K562 (cell line): ENCODE results near the gene MARCHF9. TPM values are rescaled to one million over a fixed set of nuclear protein-coding genes. Genes with fewer than 3 reads are reported as not detected.
A peak's percentile ranks its signal among the peaks of the same experiment; 100 is the strongest.

ENCODE experiments used
- ATAC-seq: fragments of 200-7000 bp; cut with Tn5 transposase; 3 replicates; pipeline ENCODE4 v1.9.1; 2020; ENCODE audit warnings: moderate library complexity
- BruUV-seq: library from RNA; stranded (reverse); fragments of 400-500 nt; replicated peaks from 2 replicates; lab custom pipeline; 2021; lab: Mats Ljungman, UMichigan
- CTCF ChIA-PET: fragments of 300-600 bp; formaldehyde crosslinking; extraction: SDS; loops from one replicate; lab custom pipeline; 2021; ENCODE audit warnings: low intra/inter-chr PET ratio; lab: Yijun Ruan, JAX
- POLR2A ChIA-PET: fragments of 300-600, 350-650 bp; sonication (Branson Sonifier 250); formaldehyde crosslinking; extraction: SDS; loops from one replicate; lab custom pipeline; 2021; ENCODE audit warnings: antibody characterized with exemption, inconsistent platforms; lab: Yijun Ruan, JAX
- DNase-seq, 4 experiments: peaks; one replicate each; pipeline versions ENCODE4 v3.0.0 to v3.0.0-alpha.2; 2011 to 2018; ENCODE audit warnings: low spot score in 3 of 4, mixed read lengths in 3 of 4; ENCODE audit errors: extremely low read depth in 1 of 4
- FAIRE-seq: peaks from 2 replicates; lab custom pipeline; 2011; peaks lifted over from hg19 to GRCh38; lab: Jason Lieb, UNC
- H2AFZ ChIP-seq: 2 replicates; pipeline ENCODE4 v1.6.0; 2011; ENCODE audit warnings: low read depth, low read length, control low read depth, inconsistent platforms
- H3K27ac ChIP-seq: fragments of 200-600 bp; 3 replicates; pipeline ENCODE4 v1.8.0; 2011; ENCODE audit warnings: low read depth, mild to moderate bottlenecking, control low read depth, inconsistent platforms, low read length, moderate library complexity, mixed read lengths; ENCODE audit errors: extremely low read depth
- H3K27me3 ChIP-seq, 2 experiments: fragments of 300-600 bp in 1 of 2; 2 replicates in 1 of 2; 3 replicates in 1 of 2; pipeline versions ENCODE4 v1.6.0 to v1.8.0; 2011; ENCODE audit warnings: inconsistent platforms in 2 of 2, low read length in 2 of 2, mild to moderate bottlenecking in 1 of 2, mixed read lengths in 1 of 2, moderate library complexity in 1 of 2; ENCODE audit not compliant: control insufficient read depth in 2 of 2, insufficient read depth in 2 of 2
- H3K36me3 ChIP-seq: fragments of 300-600 bp; 3 replicates; pipeline ENCODE4 v1.8.0; 2011; ENCODE audit warnings: mild to moderate bottlenecking, low read length, inconsistent platforms; ENCODE audit not compliant: control insufficient read depth, insufficient read depth
- H3K4me1 ChIP-seq, 2 experiments: fragments of 200-600 bp in 1 of 2; replicated peaks in 1 of 2; 2 replicates in 1 of 2; 3 replicates in 1 of 2; pipeline versions ENCODE4 v1.5.1 to v1.8.0; 2011; ENCODE audit warnings: inconsistent platforms in 2 of 2, low read length in 2 of 2, mild to moderate bottlenecking in 1 of 2, mixed read lengths in 1 of 2, moderate library complexity in 1 of 2; ENCODE audit not compliant: control insufficient read depth in 2 of 2, insufficient read depth in 2 of 2
- H3K4me2 ChIP-seq: 2 replicates; pipeline ENCODE4 v1.6.1; 2011; ENCODE audit warnings: low read length, control low read depth, inconsistent platforms, mixed read lengths; ENCODE audit not compliant: insufficient read depth
- H3K4me3 ChIP-seq: fragments of 200-600 bp; sonication (generic), shearing (Covaris generic); 2 replicates; pipeline ENCODE4 v1.5.1; 2016; ENCODE audit warnings: control low read depth, inconsistent platforms
- H3K79me2 ChIP-seq: fragments of 200-600 bp; 3 replicates; pipeline ENCODE4 v1.8.0; 2011; ENCODE audit warnings: low read length, inconsistent platforms; ENCODE audit not compliant: control insufficient read depth, insufficient read depth
- H3K9ac ChIP-seq, 2 experiments: 2 replicates each; pipeline versions ENCODE4 v1.6.0 to v1.6.1; 2011; ENCODE audit warnings: low read depth in 2 of 2, low read length in 2 of 2, control low read depth in 1 of 2, inconsistent platforms in 1 of 2, mild to moderate bottlenecking in 1 of 2, mixed read lengths in 1 of 2; ENCODE audit not compliant: insufficient read depth in 1 of 2
- H3K9me1 ChIP-seq: one replicate; pipeline ENCODE4 v1.6.0; 2011; ENCODE audit warnings: inconsistent platforms, mild to moderate bottlenecking, low read length, moderate library complexity; ENCODE audit not compliant: control insufficient read depth, insufficient read depth
- H3K9me3 ChIP-seq: replicated peaks from 2 replicates; pipeline ENCODE4 v1.5.1; 2011; ENCODE audit warnings: low read depth, low read length, inconsistent platforms; ENCODE audit not compliant: control insufficient read depth, insufficient read depth
- H4K20me1 ChIP-seq: replicated peaks from 2 replicates; pipeline ENCODE4 v1.6.1; 2011; ENCODE audit warnings: low read length, inconsistent platforms, mixed read lengths; ENCODE audit not compliant: control insufficient read depth, insufficient read depth
- BCOR ChIP-seq: fragments of 450-650 bp; IDR thresholded peaks from 2 replicates; pipeline ENCODE4 v1.6.1; 2016
- ETS1 ChIP-seq: conservative IDR thresholded peaks from 2 replicates; pipeline ENCODE4 v1.6.1; 2011; ENCODE audit warnings: low read depth, mild to moderate bottlenecking, low read length; ENCODE audit not compliant: control insufficient read depth
- HDAC3 ChIP-seq: fragments of 450-650 bp; IDR thresholded peaks from 2 replicates; pipeline ENCODE4 v1.6.1; 2018; ENCODE audit warnings: borderline replicate concordance, mild to moderate bottlenecking, moderate library complexity; ENCODE audit not compliant: partially characterized antibody
- MXD1 ChIP-seq: fragments of 250-450 bp; sonication (Bioruptor Pico); IDR thresholded peaks from 2 replicates; pipeline ENCODE4 v1.8.0; 2021; ENCODE audit warnings: borderline replicate concordance, mild to moderate bottlenecking, moderate library complexity; ENCODE audit not compliant: poor library complexity, severe bottlenecking
- ZBTB12 ChIP-seq: fragments of 250-450 bp; sonication (Bioruptor Pico); IDR thresholded peaks from 2 replicates; pipeline ENCODE4 v1.4.0; 2020
- ZKSCAN3 ChIP-seq: fragments of 250-450 bp; sonication (Bioruptor Pico); IDR thresholded peaks from 2 replicates; pipeline ENCODE4 v1.4.0; 2020
- WGBS: fragments of 100-300 bp; shearing (Covaris generic); methylation state at CpG from one replicate; pipeline ENCODE4 v1.1.6; 2016; ENCODE audit warnings: low coverage, mixed read lengths; ENCODE audit not compliant: insufficient coverage; ENCODE audit errors: missing lambda C conversion rate; 5-methylcytosine and 5-hydroxymethylcytosine counted together
- in situ Hi-C: fragments of 300-500 bp; cut with MboI; formaldehyde crosslinking; loops from 4 replicates; pipeline ENCODE4 v1.15.0; 2018; ENCODE audit warnings: inconsistent platforms, mixed read lengths
- intact Hi-C: fragments of 100-400 bp; cut with micrococcal nuclease; formaldehyde crosslinking; loops from 2 replicates; pipeline ENCODE4 v1.14.2; 2022
- polyA plus RNA-seq, 8 experiments: library from polyadenylated mRNA; depleted of rRNA in 4 of 8; stranded (reverse) in 5 of 8; unstranded in 3 of 8; fragments of >200 nt; fragmentation: Nextera tagmentation in 2 of 8; fragmentation: Illumina TruSeq in 1 of 8; extraction: Ambion mirVana in 2 of 8; extraction: Trizol in 1 of 8; gene quantifications; 2 replicates each; pipeline versions ENCODE4 v1.2.1 to v1.2.3, GENCODE V29; 2011 to 2014; ENCODE audit warnings: inconsistent platforms in 1 of 8, missing spikeins in 1 of 8
- total RNA-seq, 7 experiments: library from RNA; depleted of rRNA in 6 of 7; stranded (reverse); fragments of >200 nt in 6 of 7; fragmentation: Illumina TruSeq in 2 of 7; extraction: Trizol in 2 of 7; gene quantifications; 2 replicates each; pipeline versions ENCODE4 v1.2.1 to v1.2.3, GENCODE V29; 2011 to 2021; ENCODE audit warnings: low replicate concordance in 1 of 7
- TF ChIP-seq, protein P1 (sequence below): fragments of 250-450 bp; sonication (Bioruptor Pico); IDR thresholded peaks from 2 replicates; pipeline ENCODE4 v1.4.0; 2020; ENCODE audit warnings: mild to moderate bottlenecking, moderate library complexity
- TF ChIP-seq, protein P2 (sequence below), 2 experiments: IDR thresholded peaks in 1 of 2; conservative IDR thresholded peaks in 1 of 2; 2 replicates each; pipeline ENCODE4 v1.6.1; 2016; ENCODE audit warnings: low read depth in 2 of 2, mild to moderate bottlenecking in 1 of 2, missing compliant biosample characterization in 1 of 2, missing genetic modification characterization in 1 of 2, moderate library complexity in 1 of 2

The MARCHF9 gene
- total and polyA plus RNA-seq, 9 of the 15 experiments (the other 6 are each of a cell fraction or from before 2014, with no cell fraction given), result 0.80 to 12.4 (median 6.2) TPM

DNA sequence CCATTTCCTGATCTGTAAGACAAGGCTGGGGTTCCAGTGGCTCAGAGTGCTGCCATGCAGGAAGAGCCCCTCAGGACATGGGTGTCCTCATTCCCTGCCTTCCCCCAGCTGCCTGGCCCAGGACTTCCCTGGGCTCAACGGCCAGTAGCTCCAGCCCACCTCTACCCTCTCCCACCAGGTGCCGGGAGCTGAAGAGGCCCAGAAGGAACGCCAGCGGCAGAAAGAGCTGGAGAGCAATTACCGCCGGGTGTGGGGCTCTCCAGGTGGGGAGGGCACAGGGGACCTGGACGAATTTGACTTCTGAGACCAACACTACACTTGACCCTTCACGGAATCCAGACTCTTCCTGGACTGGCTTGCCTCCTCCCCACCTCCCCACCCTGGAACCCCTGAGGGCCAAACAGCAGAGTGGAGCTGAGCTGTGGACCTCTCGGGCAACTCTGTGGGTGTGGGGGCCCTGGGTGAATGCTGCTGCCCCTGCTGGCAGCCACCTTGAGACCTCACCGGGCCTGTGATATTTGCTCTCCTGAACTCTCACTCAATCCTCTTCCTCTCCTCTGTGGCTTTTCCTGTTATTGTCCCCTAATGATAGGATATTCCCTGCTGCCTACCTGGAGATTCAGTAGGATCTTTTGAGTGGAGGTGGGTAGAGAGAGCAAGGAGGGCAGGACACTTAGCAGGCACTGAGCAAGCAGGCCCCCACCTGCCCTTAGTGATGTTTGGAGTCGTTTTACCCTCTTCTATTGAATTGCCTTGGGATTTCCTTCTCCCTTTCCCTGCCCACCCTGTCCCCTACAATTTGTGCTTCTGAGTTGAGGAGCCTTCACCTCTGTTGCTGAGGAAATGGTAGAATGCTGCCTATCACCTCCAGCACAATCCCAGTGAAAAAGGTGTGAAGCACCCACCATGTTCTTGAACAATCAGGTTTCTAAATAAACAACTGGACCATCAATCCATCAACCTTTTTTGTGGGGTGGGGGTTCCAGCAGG lies 34.0 kb upstream of the MARCHF9 start:
- peaks cover 46% of the 10 kb centered on the region; the same call in 2 of the 3 replicates for H3K36me3 ChIP-seq
- POLR2A ChIA-PET, result interaction anchor here (0.6 to 0.7 kb wide), 2 partner anchors 107 to 130 kb away, joined by 3 read pairs; partner anchors contain the start of gene PIP4K2C
- H3K9me3 ChIP-seq, result no peaks in the 10 kb centered on the region
- H3K79me2 ChIP-seq, result no peaks in the 10 kb centered on the region
- no peak for DNase-seq
- H2AFZ ChIP-seq, result no peak overlapping the region
- CTCF ChIA-PET, result no interaction called here
- 81% methylated on average over 11 of the region's 11 CpGs for WGBS
- no peaks in the 10 kb centered on the region for H4K20me1 ChIP-seq
- BruUV-seq, result TSS peak; percentile 86
- peaks cover 0 to 5% of the 10 kb centered on the region in 2 experiments; a peak in 1 of 5 replicates for H3K4me1 ChIP-seq
- no peaks in the 10 kb centered on the region for H3K27me3 ChIP-seq
- H3K9ac ChIP-seq, result no peak overlapping the region
- no peak overlapping the region for H3K27ac ChIP-seq
- in situ Hi-C loops, result no loop called here
- H3K4me2 ChIP-seq, result no peak overlapping the region
- intact Hi-C loops, result no loop called here
- no peaks in the 10 kb centered on the region for H3K9me1 ChIP-seq
- ATAC-seq, result no peak
- no peak for FAIRE-seq
- no peak overlapping the region for H3K4me3 ChIP-seq
- TF ChIP-seq, protein P1, sequence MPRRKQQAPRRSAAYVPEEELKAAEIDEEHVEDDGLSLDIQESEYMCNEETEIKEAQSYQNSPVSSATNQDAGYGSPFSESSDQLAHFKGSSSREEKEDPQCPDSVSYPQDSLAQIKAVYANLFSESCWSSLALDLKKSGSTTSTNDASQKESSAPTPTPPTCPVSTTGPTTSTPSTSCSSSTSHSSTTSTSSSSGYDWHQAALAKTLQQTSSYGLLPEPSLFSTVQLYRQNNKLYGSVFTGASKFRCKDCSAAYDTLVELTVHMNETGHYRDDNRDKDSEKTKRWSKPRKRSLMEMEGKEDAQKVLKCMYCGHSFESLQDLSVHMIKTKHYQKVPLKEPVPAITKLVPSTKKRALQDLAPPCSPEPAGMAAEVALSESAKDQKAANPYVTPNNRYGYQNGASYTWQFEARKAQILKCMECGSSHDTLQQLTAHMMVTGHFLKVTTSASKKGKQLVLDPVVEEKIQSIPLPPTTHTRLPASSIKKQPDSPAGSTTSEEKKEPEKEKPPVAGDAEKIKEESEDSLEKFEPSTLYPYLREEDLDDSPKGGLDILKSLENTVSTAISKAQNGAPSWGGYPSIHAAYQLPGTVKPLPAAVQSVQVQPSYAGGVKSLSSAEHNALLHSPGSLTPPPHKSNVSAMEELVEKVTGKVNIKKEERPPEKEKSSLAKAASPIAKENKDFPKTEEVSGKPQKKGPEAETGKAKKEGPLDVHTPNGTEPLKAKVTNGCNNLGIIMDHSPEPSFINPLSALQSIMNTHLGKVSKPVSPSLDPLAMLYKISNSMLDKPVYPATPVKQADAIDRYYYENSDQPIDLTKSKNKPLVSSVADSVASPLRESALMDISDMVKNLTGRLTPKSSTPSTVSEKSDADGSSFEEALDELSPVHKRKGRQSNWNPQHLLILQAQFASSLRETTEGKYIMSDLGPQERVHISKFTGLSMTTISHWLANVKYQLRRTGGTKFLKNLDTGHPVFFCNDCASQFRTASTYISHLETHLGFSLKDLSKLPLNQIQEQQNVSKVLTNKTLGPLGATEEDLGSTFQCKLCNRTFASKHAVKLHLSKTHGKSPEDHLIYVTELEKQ (CRISPR knock-in tag), result no peak
- TF ChIP-seq, protein P2, sequence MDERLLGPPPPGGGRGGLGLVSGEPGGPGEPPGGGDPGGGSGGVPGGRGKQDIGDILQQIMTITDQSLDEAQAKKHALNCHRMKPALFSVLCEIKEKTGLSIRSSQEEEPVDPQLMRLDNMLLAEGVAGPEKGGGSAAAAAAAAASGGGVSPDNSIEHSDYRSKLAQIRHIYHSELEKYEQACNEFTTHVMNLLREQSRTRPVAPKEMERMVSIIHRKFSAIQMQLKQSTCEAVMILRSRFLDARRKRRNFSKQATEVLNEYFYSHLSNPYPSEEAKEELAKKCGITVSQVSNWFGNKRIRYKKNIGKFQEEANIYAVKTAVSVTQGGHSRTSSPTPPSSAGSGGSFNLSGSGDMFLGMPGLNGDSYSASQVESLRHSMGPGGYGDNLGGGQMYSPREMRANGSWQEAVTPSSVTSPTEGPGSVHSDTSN (CRISPR knock-in tag; IDR thresholded peaks at IDR 0.05; ENCODE audit: low read depth), result no peak
- TF ChIP-seq, protein P2 (tag; conservative IDR thresholded peaks at IDR 0.05; ENCODE audit: low read depth), result no peak
- TF ChIP-seq MXD1 (CRISPR knock-in tag) (no peak), HDAC3 (no peak), BCOR (no peak), ZKSCAN3 (CRISPR knock-in tag) (no peak), ZBTB12 (CRISPR knock-in tag) (no peak), ETS1 (no peak)
